GM12878 (cell line): Measurements from ENCODE around the gene CCDC81. TPM values are rescaled to one million over a fixed set of nuclear protein-coding genes. Genes with fewer than 3 reads are reported as not detected.

ENCODE experiments used
- ATAC-seq: fragments of 200-7000 bp; cut with Tn5 transposase; 3 replicates; pipeline ENCODE4 v1.9.1; 2020; ENCODE audit warnings: mild to moderate bottlenecking, moderate library complexity
- BruUV-seq: library from RNA; stranded (reverse); fragments of 400-500 nt; replicated peaks from 2 replicates; lab custom pipeline; 2021; lab: Mats Ljungman, UMichigan
- CTCF ChIA-PET: fragments of 300-600 bp; sonication (Branson Sonifier 250); formaldehyde crosslinking; extraction: SDS; loops from one replicate; lab custom pipeline; 2021; ENCODE audit warnings: inconsistent platforms; lab: Yijun Ruan, JAX
- POLR2A ChIA-PET: fragments of 350-600 bp; formaldehyde crosslinking; extraction: SDS; loops from one replicate; lab custom pipeline; 2021; ENCODE audit warnings: inconsistent platforms; lab: Charles Lee
- RAD21 ChIA-PET: fragments of 300-600 bp; sonication (Branson Sonifier 250); formaldehyde crosslinking; loops from one replicate; lab custom pipeline; 2023; ENCODE audit warnings: antibody characterized with exemption; ENCODE audit not compliant: unreplicated experiment; lab: Charles Lee
- SMC1A ChIA-PET: fragments of 300-600 bp; sonication (Branson Sonifier 250); formaldehyde crosslinking; loops from one replicate; lab custom pipeline; 2023; ENCODE audit not compliant: unreplicated experiment, uncharacterized antibody; lab: Charles Lee
- DNase-seq: peaks from one replicate; pipeline ENCODE4 v3.0.0-alpha.2; 2011; ENCODE audit warnings: low read depth, low spot score
- FAIRE-seq: peaks from 3 replicates; lab custom pipeline; 2011; peaks lifted over from hg19 to GRCh38; lab: Jason Lieb, UNC
- H2AFZ ChIP-seq: 2 replicates; pipeline ENCODE4 v1.6.0; 2011; ENCODE audit warnings: low read depth, low read length, control low read depth; ENCODE audit not compliant: control insufficient read depth
- H3K27ac ChIP-seq: 2 replicates; pipeline ENCODE4 v1.5.1; 2011; ENCODE audit warnings: control low read depth; ENCODE audit not compliant: control insufficient read depth, insufficient read depth
- H3K27me3 ChIP-seq, 2 experiments: replicated peaks in 1 of 2; 2 replicates each; pipeline versions ENCODE4 v1.6.0 to v1.6.1; 2011; ENCODE audit warnings: low read length in 1 of 2; ENCODE audit not compliant: control insufficient read depth in 2 of 2, insufficient read depth in 2 of 2
- H3K36me3 ChIP-seq, 2 experiments: 2 replicates each; pipeline ENCODE4 v1.5.1; 2011; ENCODE audit warnings: low read length in 1 of 2; ENCODE audit not compliant: control insufficient read depth in 2 of 2, insufficient read depth in 2 of 2
- H3K4me1 ChIP-seq: 2 replicates; pipeline ENCODE4 v1.6.1; 2011; ENCODE audit warnings: mild to moderate bottlenecking, low read length, moderate library complexity, mixed read lengths; ENCODE audit not compliant: control insufficient read depth, insufficient read depth
- H3K4me2 ChIP-seq: 2 replicates; pipeline ENCODE4 v1.6.0; 2011; ENCODE audit warnings: control low read depth; ENCODE audit not compliant: control insufficient read depth, insufficient read depth
- H3K4me3 ChIP-seq: fragments of 200-600 bp; sonication (generic); 2 replicates; pipeline ENCODE4 v1.5.1; 2016
- H3K79me2 ChIP-seq: 2 replicates; pipeline ENCODE4 v1.6.0; 2011; ENCODE audit warnings: low read length; ENCODE audit not compliant: control insufficient read depth, insufficient read depth
- H3K9ac ChIP-seq: 2 replicates; pipeline ENCODE4 v1.8.0; 2011; ENCODE audit warnings: low read length, control low read depth, mixed read lengths; ENCODE audit not compliant: control insufficient read depth, insufficient read depth
- H3K9me3 ChIP-seq: replicated peaks from 3 replicates; pipeline ENCODE4 v1.5.1; 2011; ENCODE audit warnings: mild to moderate bottlenecking, low read length; ENCODE audit not compliant: control insufficient read depth, insufficient read depth
- H4K20me1 ChIP-seq: 2 replicates; pipeline ENCODE4 v1.6.0; 2011; ENCODE audit not compliant: control insufficient read depth, insufficient read depth
- CREB1 ChIP-seq: IDR thresholded peaks from 2 replicates; pipeline ENCODE4 v1.6.1; 2012; ENCODE audit warnings: low read depth, mild to moderate bottlenecking, inconsistent platforms
- DPF2 ChIP-seq: fragments of 450-650 bp; IDR thresholded peaks from 2 replicates; pipeline ENCODE4 v1.6.1; 2017; ENCODE audit warnings: mild to moderate bottlenecking
- NKRF ChIP-seq: fragments of 450-650 bp; conservative IDR thresholded peaks from 2 replicates; pipeline ENCODE4 v1.6.1; 2017; ENCODE audit warnings: mild to moderate bottlenecking, moderate library complexity
- RELA ChIP-seq: fragments of 450-650 bp; IDR thresholded peaks from 2 replicates; pipeline ENCODE4 v1.8.0; 2014; ENCODE audit warnings: borderline replicate concordance; ENCODE audit not compliant: partially characterized antibody
- RFX5 ChIP-seq: IDR thresholded peaks from 2 replicates; pipeline ENCODE4 v1.6.1; 2011; ENCODE audit warnings: low read depth, low read length, improper control_type of control experiment
- SMARCA5 ChIP-seq: fragments of 450-650 bp; IDR thresholded peaks from 2 replicates; pipeline ENCODE4 v1.6.1; 2017; ENCODE audit warnings: mild to moderate bottlenecking
- SREBF2 ChIP-seq: IDR thresholded peaks from 2 replicates; pipeline ENCODE4 v1.6.1; 2012; ENCODE audit warnings: mild to moderate bottlenecking, low read length
- STAT3 ChIP-seq: IDR thresholded peaks from 2 replicates; pipeline ENCODE4 v1.6.1; 2011; ENCODE audit warnings: low read depth, low read length, improper control_type of control experiment
- WGBS: methylation state at CpG from one replicate; pipeline ENCODE4 v1.1.6; 2016; ENCODE audit warnings: low lambda C conversion rate; ENCODE audit not compliant: insufficient replicate concordance, insufficient coverage; ENCODE audit errors: missing lambda C conversion rate; 5-methylcytosine and 5-hydroxymethylcytosine counted together
- in situ Hi-C: fragments of 300-500 bp; cut with MboI; formaldehyde crosslinking; loops from 9 replicates; pipeline ENCODE4 v1.14.3; 2018; ENCODE audit warnings: mixed read lengths
- intact Hi-C: fragments of 100-400 bp; cut with micrococcal nuclease; formaldehyde crosslinking; loops from one replicate; pipeline ENCODE4 v1.14.2; 2022; ENCODE audit not compliant: unreplicated experiment
- polyA plus RNA-seq, 11 experiments: library from polyadenylated mRNA; depleted of rRNA in 4 of 11; unstranded in 6 of 11; stranded (reverse) in 5 of 11; fragments of >200 nt; fragmentation: Nextera tagmentation in 4 of 11; fragmentation: Illumina TruSeq in 1 of 11; extraction: Ambion mirVana in 4 of 11; extraction: Trizol in 1 of 11; gene quantifications; 1 replicate in 1 of 11; 2 replicates in 10 of 11; pipeline versions ENCODE4 v1.2.1 to v1.2.3, GENCODE V29; 2011 to 2016; ENCODE audit warnings: inconsistent platforms in 2 of 11, missing spikeins in 2 of 11, low read depth in 1 of 11
- total RNA-seq, 4 experiments: library from RNA; depleted of rRNA in 3 of 4; stranded (reverse); fragments of >200 nt in 3 of 4; fragmentation: Illumina TruSeq in 1 of 4; extraction: Trizol in 1 of 4; gene quantifications; 2 replicates each; pipeline versions ENCODE4 v1.2.1 to v1.2.3, GENCODE V29; 2013 to 2021
- TF ChIP-seq, protein P1 (sequence below): fragments of 450-650 bp; formaldehyde crosslinking; IDR thresholded peaks from 2 replicates; pipeline ENCODE4 v1.5.0; 2022; ENCODE audit warnings: mild to moderate bottlenecking, missing genetic modification characterization
- TF ChIP-seq, protein P2 (sequence below): fragments of 450-650 bp; formaldehyde crosslinking; IDR thresholded peaks from 2 replicates; pipeline ENCODE4 v1.4.0; 2022; ENCODE audit warnings: mild to moderate bottlenecking, moderate library complexity
- TF ChIP-seq, protein P3 (sequence below): fragments of 450-650 bp; IDR thresholded peaks from 2 replicates; pipeline ENCODE4 v1.6.1; 2017; ENCODE audit warnings: borderline replicate concordance

Gene CCDC81
- total and polyA plus RNA-seq, 10 of the 15 experiments (the other 5 are each of a cell fraction or from before 2014, with no cell fraction given): 0.06 to 0.53 (median 0.22) TPM

GRCh38 chr11:86463120-86463519 lies 88.4 kb downstream of the CCDC81 start (continued):
- TF ChIP-seq DPF2: no peak
- TF ChIP-seq, protein P1, sequence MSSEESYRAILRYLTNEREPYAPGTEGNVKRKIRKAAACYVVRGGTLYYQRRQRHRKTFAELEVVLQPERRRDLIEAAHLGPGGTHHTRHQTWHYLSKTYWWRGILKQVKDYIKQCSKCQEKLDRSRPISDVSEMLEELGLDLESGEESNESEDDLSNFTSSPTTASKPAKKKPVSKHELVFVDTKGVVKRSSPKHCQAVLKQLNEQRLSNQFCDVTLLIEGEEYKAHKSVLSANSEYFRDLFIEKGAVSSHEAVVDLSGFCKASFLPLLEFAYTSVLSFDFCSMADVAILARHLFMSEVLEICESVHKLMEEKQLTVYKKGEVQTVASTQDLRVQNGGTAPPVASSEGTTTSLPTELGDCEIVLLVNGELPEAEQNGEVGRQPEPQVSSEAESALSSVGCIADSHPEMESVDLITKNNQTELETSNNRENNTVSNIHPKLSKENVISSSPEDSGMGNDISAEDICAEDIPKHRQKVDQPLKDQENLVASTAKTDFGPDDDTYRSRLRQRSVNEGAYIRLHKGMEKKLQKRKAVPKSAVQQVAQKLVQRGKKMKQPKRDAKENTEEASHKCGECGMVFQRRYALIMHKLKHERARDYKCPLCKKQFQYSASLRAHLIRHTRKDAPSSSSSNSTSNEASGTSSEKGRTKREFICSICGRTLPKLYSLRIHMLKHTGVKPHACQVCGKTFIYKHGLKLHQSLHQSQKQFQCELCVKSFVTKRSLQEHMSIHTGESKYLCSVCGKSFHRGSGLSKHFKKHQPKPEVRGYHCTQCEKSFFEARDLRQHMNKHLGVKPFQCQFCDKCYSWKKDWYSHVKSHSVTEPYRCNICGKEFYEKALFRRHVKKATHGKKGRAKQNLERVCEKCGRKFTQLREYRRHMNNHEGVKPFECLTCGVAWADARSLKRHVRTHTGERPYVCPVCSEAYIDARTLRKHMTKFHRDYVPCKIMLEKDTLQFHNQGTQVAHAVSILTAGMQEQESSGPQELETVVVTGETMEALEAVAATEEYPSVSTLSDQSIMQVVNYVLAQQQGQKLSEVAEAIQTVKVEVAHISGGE (CRISPR knock-in tag): no peak
- TF ChIP-seq, protein P2, sequence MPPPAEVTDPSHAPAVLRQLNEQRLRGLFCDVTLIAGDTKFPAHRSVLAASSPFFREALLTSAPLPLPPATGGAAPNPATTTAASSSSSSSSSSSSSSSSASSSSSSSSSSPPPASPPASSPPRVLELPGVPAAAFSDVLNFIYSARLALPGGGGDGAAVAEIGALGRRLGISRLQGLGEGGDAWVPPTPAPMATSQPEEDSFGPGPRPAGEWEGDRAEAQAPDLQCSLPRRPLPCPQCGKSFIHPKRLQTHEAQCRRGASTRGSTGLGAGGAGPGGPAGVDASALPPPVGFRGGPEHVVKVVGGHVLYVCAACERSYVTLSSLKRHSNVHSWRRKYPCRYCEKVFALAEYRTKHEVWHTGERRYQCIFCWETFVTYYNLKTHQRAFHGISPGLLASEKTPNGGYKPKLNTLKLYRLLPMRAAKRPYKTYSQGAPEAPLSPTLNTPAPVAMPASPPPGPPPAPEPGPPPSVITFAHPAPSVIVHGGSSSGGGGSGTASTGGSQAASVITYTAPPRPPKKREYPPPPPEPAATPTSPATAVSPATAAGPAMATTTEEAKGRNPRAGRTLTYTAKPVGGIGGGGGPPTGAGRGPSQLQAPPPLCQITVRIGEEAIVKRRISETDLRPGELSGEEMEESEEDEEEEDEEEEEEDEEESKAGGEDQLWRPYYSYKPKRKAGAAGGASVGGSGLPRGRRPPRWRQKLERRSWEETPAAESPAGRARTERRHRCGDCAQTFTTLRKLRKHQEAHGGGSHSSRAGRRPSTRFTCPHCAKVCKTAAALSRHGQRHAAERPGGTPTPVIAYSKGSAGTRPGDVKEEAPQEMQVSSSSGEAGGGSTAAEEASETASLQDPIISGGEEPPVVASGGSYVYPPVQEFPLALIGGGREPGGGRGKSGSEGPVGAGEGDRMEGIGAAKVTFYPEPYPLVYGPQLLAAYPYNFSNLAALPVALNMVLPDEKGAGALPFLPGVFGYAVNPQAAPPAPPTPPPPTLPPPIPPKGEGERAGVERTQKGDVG (CRISPR knock-in tag): no peak
- TF ChIP-seq SREBF2: no peak
- no peak for TF ChIP-seq SMARCA5

DNA sequence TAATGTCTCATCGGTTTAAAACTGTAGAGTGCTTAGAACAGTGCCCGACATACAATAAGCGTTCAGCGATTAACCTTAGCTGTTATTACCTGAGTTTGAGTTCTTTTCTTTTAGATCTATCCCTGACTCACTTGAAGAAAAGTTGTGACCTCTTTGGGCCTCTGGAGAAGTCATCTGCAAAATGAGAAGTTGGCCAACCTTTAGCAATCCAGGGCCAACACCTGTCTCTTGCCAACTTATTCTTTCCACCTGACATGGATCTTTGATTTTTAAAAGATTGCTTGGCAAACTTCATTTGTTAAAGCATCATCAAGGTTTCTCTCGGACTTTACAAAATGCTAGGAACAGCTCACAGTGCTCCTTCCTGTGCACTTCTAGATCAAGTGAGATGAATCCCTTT lies 89.3 kb downstream of the CCDC81 start:
- BruUV-seq: no TSS peak
- H3K4me2 ChIP-seq: no peak overlapping the region
- no peaks in the 10 kb centered on the region for H3K27me3 ChIP-seq
- no peak overlapping the region for H3K4me3 ChIP-seq
- no peak overlapping the region for H3K27ac ChIP-seq
- no peaks in the 10 kb centered on the region for H3K79me2 ChIP-seq
- SMC1A ChIA-PET: interaction anchor here (0.8 to 1.7 kb wide), 2 partner anchors 9 to 144 kb away, joined by 3 to 4 read pairs; no protein-coding TSS in a partner anchor
- no peak overlapping the region for H3K9ac ChIP-seq
- H3K36me3 ChIP-seq: no peaks in the 10 kb centered on the region
- RAD21 ChIA-PET: no interaction called here
- no peak for ATAC-seq
- CTCF ChIA-PET: interaction anchor here (1.2 to 7.3 kb wide), 2 partner anchors 144 to 609 kb away, joined by 3 to 45 read pairs; partner anchors contain the start of gene CCDC83
- no peak overlapping the region for H2AFZ ChIP-seq
- FAIRE-seq: no peak
- in situ Hi-C loops (no loop called here), intact Hi-C loops (no loop called here)
- 68% methylated on average over 5 of the region's 5 CpGs for WGBS
- no peaks in the 10 kb centered on the region for H3K4me1 ChIP-seq
- POLR2A ChIA-PET: no interaction called here
- no peaks in the 10 kb centered on the region for H4K20me1 ChIP-seq
- no peaks in the 10 kb centered on the region for H3K9me3 ChIP-seq
- no peak for DNase-seq
- no peak for TF ChIP-seq RELA
- no peak for TF ChIP-seq RFX5
- TF ChIP-seq, protein P3, sequence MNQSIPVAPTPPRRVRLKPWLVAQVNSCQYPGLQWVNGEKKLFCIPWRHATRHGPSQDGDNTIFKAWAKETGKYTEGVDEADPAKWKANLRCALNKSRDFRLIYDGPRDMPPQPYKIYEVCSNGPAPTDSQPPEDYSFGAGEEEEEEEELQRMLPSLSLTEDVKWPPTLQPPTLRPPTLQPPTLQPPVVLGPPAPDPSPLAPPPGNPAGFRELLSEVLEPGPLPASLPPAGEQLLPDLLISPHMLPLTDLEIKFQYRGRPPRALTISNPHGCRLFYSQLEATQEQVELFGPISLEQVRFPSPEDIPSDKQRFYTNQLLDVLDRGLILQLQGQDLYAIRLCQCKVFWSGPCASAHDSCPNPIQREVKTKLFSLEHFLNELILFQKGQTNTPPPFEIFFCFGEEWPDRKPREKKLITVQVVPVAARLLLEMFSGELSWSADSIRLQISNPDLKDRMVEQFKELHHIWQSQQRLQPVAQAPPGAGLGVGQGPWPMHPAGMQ: no peak
- no peak for TF ChIP-seq NKRF
- no peak for TF ChIP-seq DPF2
- no peak for TF ChIP-seq STAT3
- TF ChIP-seq CREB1: no peak
